SK-N-SH (cell line): ENCODE data around the gene NDUFAF5. TPM values are rescaled to one million over a fixed set of nuclear protein-coding genes. Genes with fewer than 3 reads are reported as not detected.

Experiments used
- CTCF ChIA-PET: fragments of 300-600, 350-600 bp; formaldehyde crosslinking; extraction: SDS; loops from one replicate; lab custom pipeline; 2021; lab: Yijun Ruan, JAX
- POLR2A ChIA-PET: fragments of 350-600 bp; sonication (Branson Sonifier 250); formaldehyde crosslinking; extraction: SDS; loops from one replicate; lab custom pipeline; 2020; ENCODE audit warnings: antibody characterized with exemption, inconsistent platforms; lab: Yijun Ruan, JAX
- DNase-seq: peaks from one replicate; pipeline ENCODE4 v3.0.0; 2012
- H2AFZ ChIP-seq: fragments of 200-600 bp; sonication (generic); 2 replicates; pipeline ENCODE4 v1.8.1; 2016; ENCODE audit warnings: antibody characterized with exemption, mild to moderate bottlenecking, low read depth
- H3F3A ChIP-seq: fragments of 200-600 bp; sonication (generic); replicated peaks from 2 replicates; pipeline ENCODE3; 2016; ENCODE audit warnings: antibody characterized with exemption, mild to moderate bottlenecking; ENCODE audit not compliant: insufficient read depth
- H3K27ac ChIP-seq, 2 experiments: fragments of 200-500 bp in 1 of 2; fragments of 200-600 bp in 1 of 2; sonication (Bioruptor generic) in 1 of 2; sonication (generic), shearing (Covaris generic) in 1 of 2; 2 replicates each; pipeline versions ENCODE4 v1.5.1 to v1.6.1; 2014 to 2016; ENCODE audit warnings: low read depth in 2 of 2, inconsistent platforms in 1 of 2, low read length in 1 of 2, mild to moderate bottlenecking in 1 of 2, mixed read lengths in 1 of 2
- H3K27me3 ChIP-seq: fragments of 200-600 bp; sonication (generic), shearing (Covaris generic); 2 replicates; pipeline ENCODE4 v1.6.1; 2016; ENCODE audit warnings: mixed run types; ENCODE audit not compliant: insufficient read depth
- H3K36me3 ChIP-seq, 2 experiments: fragments of 200-500 bp in 1 of 2; fragments of 200-600 bp in 1 of 2; sonication (Bioruptor generic) in 1 of 2; sonication (generic) in 1 of 2; replicated peaks in 1 of 2; 2 replicates each; pipeline versions ENCODE3 to v1.5.1; 2014 to 2016; ENCODE audit warnings: low read length in 1 of 2, mild to moderate bottlenecking in 1 of 2; ENCODE audit not compliant: insufficient read depth in 2 of 2, control insufficient read depth in 1 of 2
- H3K4me1 ChIP-seq, 2 experiments: fragments of 200-500 bp in 1 of 2; fragments of 200-600 bp in 1 of 2; sonication (Bioruptor generic) in 1 of 2; sonication (generic), shearing (Covaris generic) in 1 of 2; 2 replicates each; pipeline versions ENCODE4 v1.5.1 to v1.6.1; 2014 to 2016; ENCODE audit warnings: low read depth in 1 of 2, low read length in 1 of 2, mixed run types in 1 of 2; ENCODE audit not compliant: insufficient read depth in 2 of 2, control insufficient read depth in 1 of 2
- H3K4me2 ChIP-seq: fragments of 200-600 bp; sonication (generic), shearing (Covaris generic); 2 replicates; pipeline ENCODE4 v1.6.1; 2017; ENCODE audit warnings: mixed run types
- H3K4me3 ChIP-seq, 2 experiments: fragments of 200-500 bp in 1 of 2; fragments of 200-600 bp in 1 of 2; sonication (Bioruptor generic) in 1 of 2; sonication (generic), shearing (Covaris generic) in 1 of 2; 2 replicates each; pipeline versions ENCODE4 v1.5.1 to v1.8.1; 2014 to 2016; ENCODE audit warnings: low read depth in 2 of 2, inconsistent platforms in 1 of 2, low read length in 1 of 2, mild to moderate bottlenecking in 1 of 2, mixed read lengths in 1 of 2, moderate library complexity in 1 of 2
- H3K79me2 ChIP-seq: fragments of 200-600 bp; sonication (generic); 2 replicates; pipeline ENCODE4 v1.8.1; 2017; ENCODE audit warnings: mild to moderate bottlenecking; ENCODE audit not compliant: insufficient read depth
- H3K9ac ChIP-seq: fragments of 200-600 bp; sonication (generic); 2 replicates; pipeline ENCODE4 v1.6.1; 2017; ENCODE audit warnings: mixed run types
- H3K9me2 ChIP-seq: fragments of 200-600 bp; sonication (generic); 2 replicates; pipeline ENCODE4 v1.6.1; 2017; ENCODE audit warnings: mixed run types
- H3K9me3 ChIP-seq: fragments of 200-600 bp; sonication (generic); 2 replicates; pipeline ENCODE4 v1.6.1; 2017; ENCODE audit warnings: mixed run types, mild to moderate bottlenecking, moderate library complexity
- H4K20me1 ChIP-seq: fragments of 200-600 bp; sonication (generic); 2 replicates; pipeline ENCODE4 v1.6.1; 2017; ENCODE audit warnings: mild to moderate bottlenecking, mixed run types; ENCODE audit not compliant: insufficient read depth
- CHD2 ChIP-seq: fragments of 150-350 bp; IDR thresholded peaks from 2 replicates; pipeline ENCODE4 v1.6.1; 2018; ENCODE audit warnings: low read length; ENCODE audit not compliant: partially characterized antibody
- ELF1 ChIP-seq: IDR thresholded peaks from 2 replicates; pipeline ENCODE4 v1.4.0; 2012
- MXI1 ChIP-seq: IDR thresholded peaks from 2 replicates; pipeline ENCODE4 v1.6.1; 2012; ENCODE audit warnings: mild to moderate bottlenecking, low read depth, low read length, improper control_type of control experiment
- PBX3 ChIP-seq: IDR thresholded peaks from 2 replicates; pipeline ENCODE4; 2012
- POLR2AphosphoS5 ChIP-seq: IDR thresholded peaks from 2 replicates; pipeline ENCODE4 v1.6.1; 2012; ENCODE audit warnings: low read depth, low read length
- RAD21 ChIP-seq: IDR thresholded peaks from 2 replicates; pipeline ENCODE4 v1.6.1; 2012; ENCODE audit warnings: mild to moderate bottlenecking, low read length
- RCOR1 ChIP-seq: fragments of 150-350 bp; IDR thresholded peaks from 2 replicates; pipeline ENCODE4 v1.6.1; 2017; ENCODE audit warnings: antibody characterized with exemption, low read length
- REST ChIP-seq: IDR thresholded peaks from 2 replicates; pipeline ENCODE4 v1.6.1; 2012; ENCODE audit warnings: mild to moderate bottlenecking, low read depth, low read length, moderate library complexity
- RXRA ChIP-seq: IDR thresholded peaks from 2 replicates; pipeline ENCODE4 v1.4.0; 2012; ENCODE audit warnings: low read depth, mild to moderate bottlenecking, borderline replicate concordance
- TAF1 ChIP-seq: IDR thresholded peaks from 2 replicates; pipeline ENCODE4 v1.6.1; 2012; ENCODE audit warnings: low read depth, mild to moderate bottlenecking, low read length, moderate library complexity, borderline replicate concordance
- TEAD4 ChIP-seq: IDR thresholded peaks from 2 replicates; pipeline ENCODE4 v1.4.0; 2012; ENCODE audit warnings: mild to moderate bottlenecking, borderline replicate concordance; ENCODE audit not compliant: insufficient read depth
- USF1 ChIP-seq: IDR thresholded peaks from 2 replicates; pipeline ENCODE4 v1.4.0; 2012; ENCODE audit warnings: low read depth, borderline replicate concordance
- USF2 ChIP-seq: fragments of 150-350 bp; IDR thresholded peaks from 2 replicates; pipeline ENCODE4 v1.6.1; 2017; ENCODE audit warnings: antibody characterized with exemption, low read length, low read depth, borderline replicate concordance
- WGBS: methylation state at CpG from one replicate; pipeline ENCODE4 v1.1.6; 2017; ENCODE audit warnings: low lambda C conversion rate; 5-methylcytosine and 5-hydroxymethylcytosine counted together
- polyA plus RNA-seq, 3 experiments: library from polyadenylated mRNA; depleted of rRNA; stranded (reverse); fragments of >200 nt; gene quantifications; 2 replicates each; pipeline ENCODE4 v1.2.3, GENCODE V29; 2012

Gene NDUFAF5
- polyA plus RNA-seq, 1 of the 3 experiments (the other 2 are of a cell fraction): 8.0 TPM

- H3K27me3 ChIP-seq: no peaks in the 10 kb centered on the region
- no peak overlapping the region for H3K4me2 ChIP-seq
- 99% methylated on average over 6 of the region's 6 CpGs for WGBS
- H3F3A ChIP-seq: no peaks in the 10 kb centered on the region
- no peak overlapping the region for H3K4me3 ChIP-seq
- H4K20me1 ChIP-seq: no peaks in the 10 kb centered on the region
- no peak overlapping the region for H2AFZ ChIP-seq
- no peaks in the 10 kb centered on the region for H3K9me2 ChIP-seq
- H3K9me3 ChIP-seq: no peaks in the 10 kb centered on the region
- CTCF ChIA-PET: interaction anchor here (0.6 to 1.4 kb wide), 2 partner anchors 30 to 524 kb away, joined by 3 read pairs; no protein-coding TSS in a partner anchor
- no peak overlapping the region for H3K9ac ChIP-seq
- H3K27ac ChIP-seq: no peak overlapping the region
- POLR2A ChIA-PET: no interaction called here
- no peaks in the 10 kb centered on the region for H3K79me2 ChIP-seq
- no peaks in the 10 kb centered on the region for H3K4me1 ChIP-seq
- TF ChIP-seq REST (no peak), POLR2AphosphoS5 (no peak), PBX3 (no peak), CHD2 (no peak), ELF1 (no peak), TEAD4 (no peak), RCOR1 (no peak), RXRA (no peak), USF1 (no peak), TAF1 (no peak), RAD21 (no peak), USF2 (no peak), MXI1 (no peak)
- TF ChIP-seq, all 33 proteins: peak for 0
- DNase-seq: no peak
- peaks cover 29 to 45% of the 10 kb centered on the region in 2 experiments for H3K36me3 ChIP-seq
Observed at GRCh38 chr20:13741879-13742278, 42.9 kb upstream of the NDUFAF5 start.
